ENCODE results near the gene ITGA11.

ITGA11 gene

GRCh38 chr15:68428431-68428940 is 3.5 kb downstream of the ITGA11 start:
- no peak for DNase-seq (ENCODE audit: low spot score)
- H3K27ac ChIP-seq = no peak overlapping the region
- POLR2A ChIA-PET (ENCODE audit: low non-redundant PET) = no interaction called here
- TF ChIP-seq, protein P1, sequence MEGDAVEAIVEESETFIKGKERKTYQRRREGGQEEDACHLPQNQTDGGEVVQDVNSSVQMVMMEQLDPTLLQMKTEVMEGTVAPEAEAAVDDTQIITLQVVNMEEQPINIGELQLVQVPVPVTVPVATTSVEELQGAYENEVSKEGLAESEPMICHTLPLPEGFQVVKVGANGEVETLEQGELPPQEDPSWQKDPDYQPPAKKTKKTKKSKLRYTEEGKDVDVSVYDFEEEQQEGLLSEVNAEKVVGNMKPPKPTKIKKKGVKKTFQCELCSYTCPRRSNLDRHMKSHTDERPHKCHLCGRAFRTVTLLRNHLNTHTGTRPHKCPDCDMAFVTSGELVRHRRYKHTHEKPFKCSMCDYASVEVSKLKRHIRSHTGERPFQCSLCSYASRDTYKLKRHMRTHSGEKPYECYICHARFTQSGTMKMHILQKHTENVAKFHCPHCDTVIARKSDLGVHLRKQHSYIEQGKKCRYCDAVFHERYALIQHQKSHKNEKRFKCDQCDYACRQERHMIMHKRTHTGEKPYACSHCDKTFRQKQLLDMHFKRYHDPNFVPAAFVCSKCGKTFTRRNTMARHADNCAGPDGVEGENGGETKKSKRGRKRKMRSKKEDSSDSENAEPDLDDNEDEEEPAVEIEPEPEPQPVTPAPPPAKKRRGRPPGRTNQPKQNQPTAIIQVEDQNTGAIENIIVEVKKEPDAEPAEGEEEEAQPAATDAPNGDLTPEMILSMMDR (conservative IDR thresholded peaks at IDR 0.05; ENCODE audit: low read depth) = no peak
- CTCF ChIA-PET = interaction anchor here (1.1 kb wide), 1 partner anchor 122 kb away, joined by 3 read pairs; no protein-coding TSS in a partner anchor

DNA sequence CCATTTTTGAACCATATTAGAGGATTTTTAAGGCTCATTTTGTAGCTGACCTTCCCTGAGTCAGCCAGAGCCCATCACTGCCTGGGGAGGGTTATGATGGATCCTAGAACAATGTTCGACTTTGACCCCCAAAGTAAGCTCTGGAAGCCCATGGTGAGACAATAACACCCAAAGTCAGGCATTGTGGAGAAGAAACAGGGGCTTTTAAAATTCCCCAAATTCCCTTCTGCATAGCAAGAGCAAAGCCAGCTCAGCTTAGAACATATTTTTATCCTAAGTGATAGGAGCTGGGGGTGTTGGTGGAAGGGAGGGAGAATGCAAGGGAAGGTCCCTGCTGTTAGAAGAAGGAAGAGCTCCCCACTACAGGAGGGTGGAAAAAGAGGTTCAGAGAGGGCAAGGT is 4.0 kb downstream of the ITGA11 start:
- ChIA-PET POLR2A (ENCODE audit: low non-redundant PET) (no interaction called here), CTCF (interaction anchor here (1.1 kb wide), 1 partner anchor 123 kb away, joined by 3 read pairs; no protein-coding TSS in a partner anchor)
- TF ChIP-seq, protein P1 (conservative IDR thresholded peaks at IDR 0.05; ENCODE audit: low read depth) = no peak
- no peak for DNase-seq (ENCODE audit: low spot score)
- no peak overlapping the region for H3K27ac ChIP-seq

- DNase-seq (ENCODE audit: low spot score) = no peak
- CTCF ChIA-PET = no interaction called here
- POLR2A ChIA-PET (ENCODE audit: low non-redundant PET) = no interaction called here
- TF ChIP-seq, protein P1 (conservative IDR thresholded peaks at IDR 0.05; ENCODE audit: low read depth) = no peak
- H3K27ac ChIP-seq = no peak overlapping the region
These were observed 4.6 kb downstream of the ITGA11 start for GRCh38 chr15:68427366-68427765.

DNA sequence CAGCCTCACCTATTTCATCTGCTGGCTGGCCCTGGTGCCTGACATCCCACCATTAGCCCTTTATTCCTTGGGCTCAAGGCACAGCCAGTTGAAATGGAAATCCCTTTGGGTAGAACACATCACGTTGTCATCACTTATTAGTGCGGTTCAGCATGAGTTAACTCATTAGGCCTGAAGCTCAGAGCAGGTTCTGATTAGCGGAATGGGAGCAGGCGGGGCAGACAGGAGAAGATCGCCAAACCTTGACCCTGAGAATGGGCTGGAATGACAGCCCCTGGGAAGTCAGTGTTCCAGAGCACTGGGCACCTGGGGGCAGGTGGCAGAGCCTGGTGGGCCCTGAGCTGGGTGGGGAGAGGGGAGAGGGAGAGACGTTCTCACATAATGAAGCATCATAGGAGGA is 5.8 kb downstream of the ITGA11 start:
- CTCF ChIA-PET = no interaction called here
- POLR2A ChIA-PET (ENCODE audit: low non-redundant PET) = no interaction called here
- no peak overlapping the region for H3K27ac ChIP-seq
- DNase-seq (ENCODE audit: low spot score) = no peak
- TF ChIP-seq, protein P1 (conservative IDR thresholded peaks at IDR 0.05; ENCODE audit: low read depth) = no peak

- POLR2A ChIA-PET (ENCODE audit: low non-redundant PET) = no interaction called here
- CTCF ChIA-PET = no interaction called here
These were observed 6.4 kb downstream of the ITGA11 start for GRCh38 chr15:68425428-68426060.

GRCh38 chr15:68424754-68425390 is 7.1 kb downstream of the ITGA11 start:
- ChIA-PET POLR2A (ENCODE audit: low non-redundant PET) (no interaction called here), CTCF (no interaction called here)
- TF ChIP-seq, protein P1 (conservative IDR thresholded peaks at IDR 0.05; ENCODE audit: low read depth) = no peak
- H3K27ac ChIP-seq = no peak overlapping the region
- no peak for DNase-seq (ENCODE audit: low spot score)

More at GRCh38 chr15:68425428-68426060, 6.4 kb downstream of the ITGA11 start:
- DNase-seq (ENCODE audit: low spot score) = no peak
- TF ChIP-seq, protein P1 (conservative IDR thresholded peaks at IDR 0.05; ENCODE audit: low read depth) = no peak
- H3K27ac ChIP-seq = no peak overlapping the region

Data from RWPE1 (cell line).